K562 treated with DMSO at 1 percent for 24 hours (cell line): ENCODE measurements around the gene OBSL1. TPM values are rescaled to one million over a fixed set of nuclear protein-coding genes. Genes with fewer than 3 reads are reported as not detected.

Source experiments
- total RNA-seq: library from RNA; unstranded; fragments of 300-600 nt; gene quantifications from 2 replicates; pipeline ENCODE4 v1.2.3, GENCODE V29; 2022; ENCODE audit warnings: low read depth; ENCODE audit not compliant: insufficient read depth

OBSL1 gene
- 52.6 and 62.8 TPM in 2 replicates for total RNA-seq

DNA sequence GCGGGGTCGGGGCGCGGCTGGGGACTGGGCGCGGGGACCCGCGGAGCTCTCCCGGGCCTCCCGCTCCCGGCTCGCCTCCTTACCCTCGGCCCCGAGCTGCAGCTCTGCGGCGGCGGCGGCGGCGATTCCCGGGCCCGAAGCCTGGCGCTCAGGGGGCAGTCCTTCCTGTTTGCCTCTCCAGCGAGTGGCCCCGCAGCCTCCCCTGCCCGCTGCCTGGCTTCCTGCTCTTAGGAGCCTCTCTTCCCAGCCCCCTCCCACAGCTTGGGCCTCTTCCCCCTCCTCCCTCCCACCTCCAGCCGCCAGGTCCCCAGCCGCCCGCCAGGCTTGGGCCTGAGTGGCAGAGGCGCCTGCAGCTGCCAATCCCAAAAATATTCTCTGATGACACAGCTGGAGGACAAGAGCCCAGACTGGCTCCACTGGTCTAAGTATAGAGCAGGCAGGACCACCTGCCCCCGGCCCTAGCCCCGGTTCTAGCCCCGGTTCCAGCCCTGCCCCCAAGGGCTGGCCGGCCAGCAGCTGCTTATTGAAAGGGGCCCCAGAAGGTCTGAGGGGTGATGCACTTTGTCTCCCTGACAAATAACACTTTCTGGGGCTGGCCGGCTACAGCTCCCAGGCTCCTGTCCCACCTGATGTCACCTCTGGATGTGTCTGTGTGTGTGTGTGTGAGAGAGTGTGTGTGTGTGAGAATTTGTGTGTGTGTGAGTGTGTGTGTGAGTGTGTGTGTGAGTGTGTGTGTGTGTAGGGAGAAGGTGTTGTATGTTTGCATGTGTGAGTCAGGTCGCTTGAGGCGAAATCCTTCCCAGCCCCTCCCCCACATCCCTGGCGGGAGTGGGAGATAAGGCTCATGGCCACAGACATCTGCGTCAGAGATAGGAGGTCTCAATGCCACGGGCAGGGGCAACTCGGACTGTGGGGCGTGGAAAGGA, at the start of gene OBSL1:
Gene OBSL1, minus strand, starts transcription at position 229 of the 926 bp plus-strand sequence. CDS start 307 bp downstream, outside the sequence.

DNA sequence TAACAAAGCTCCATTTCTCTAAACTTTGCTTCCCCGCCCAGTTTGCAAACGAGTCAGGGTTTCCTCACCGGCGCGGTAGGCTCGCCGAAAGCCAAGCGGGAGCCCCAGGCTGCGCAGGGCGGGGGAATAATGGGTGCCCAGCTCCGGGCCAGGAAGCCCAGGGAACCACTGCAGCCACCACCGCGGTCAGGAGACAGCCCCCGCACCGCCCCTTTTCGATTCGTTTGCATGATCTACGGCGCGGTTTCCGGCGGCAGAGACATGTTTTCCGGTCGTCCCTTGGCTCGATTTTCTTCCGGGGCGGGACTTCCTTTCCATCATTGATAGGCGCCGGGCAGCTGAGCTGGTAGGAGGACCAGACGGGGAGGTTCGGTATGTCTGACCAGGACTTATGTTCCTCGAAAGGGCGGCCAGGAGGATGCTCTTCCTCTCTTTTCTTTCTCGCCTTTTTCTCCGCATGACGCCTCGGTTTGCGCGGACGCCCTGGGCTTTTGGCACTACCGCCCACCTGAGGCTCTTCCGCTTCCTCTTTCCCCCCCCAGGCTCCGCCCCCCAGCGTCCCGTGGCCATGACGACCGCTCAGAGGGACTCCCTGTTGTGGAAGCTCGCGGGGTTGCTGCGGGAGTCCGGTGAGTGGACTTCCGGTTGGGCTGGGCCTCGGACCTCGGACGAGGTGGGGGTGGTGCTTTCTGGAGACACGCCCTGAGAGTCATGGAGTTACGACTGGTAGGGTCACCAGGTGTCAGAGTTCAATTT, 26.4 kb upstream of the OBSL1 start, which contains the start of gene STK11IP:
Gene STK11IP, plus strand, starts transcription at position 306 of the 756 bp plus-strand sequence. Its CDS starts 263 bp downstream, at position 569.

DNA sequence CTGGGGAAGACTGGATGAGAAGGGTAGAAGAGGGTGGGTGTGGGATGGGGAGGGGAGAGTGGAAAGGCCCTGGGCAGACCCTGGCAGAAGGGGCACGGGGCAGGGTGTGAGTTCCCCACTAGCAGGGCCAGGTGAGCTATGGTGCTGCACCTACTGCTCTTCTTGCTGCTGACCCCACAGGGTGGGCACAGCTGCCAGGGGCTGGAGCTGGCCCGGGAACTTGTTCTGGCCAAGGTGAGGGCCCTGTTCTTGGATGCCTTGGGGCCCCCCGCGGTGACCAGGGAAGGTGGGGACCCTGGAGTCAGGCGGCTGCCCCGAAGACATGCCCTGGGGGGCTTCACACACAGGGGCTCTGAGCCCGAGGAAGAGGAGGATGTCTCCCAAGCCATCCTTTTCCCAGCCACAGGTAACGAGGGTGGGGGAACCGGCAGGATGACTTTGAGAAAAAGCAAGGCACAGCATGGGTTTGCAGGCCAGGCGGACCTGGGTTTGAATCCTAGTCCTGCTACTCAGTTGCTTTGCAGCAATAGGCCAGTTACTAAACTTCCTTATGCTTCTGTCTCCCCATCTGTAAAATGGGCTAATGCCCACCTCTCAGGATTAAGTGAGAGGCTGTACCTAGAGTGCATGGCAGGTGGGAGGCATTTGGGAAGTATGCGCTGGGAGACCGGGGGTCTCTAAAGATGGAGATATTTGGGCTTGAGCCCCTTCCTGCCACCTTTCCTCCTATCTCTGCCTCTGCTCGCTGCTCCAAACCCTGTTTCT, 1.1 kb upstream of the OBSL1 start, which contains the start of gene INHA:
Gene INHA, plus strand, starts transcription at position 74 of the 765 bp plus-strand sequence. Its CDS starts 65 bp downstream, at position 139.

DNA sequence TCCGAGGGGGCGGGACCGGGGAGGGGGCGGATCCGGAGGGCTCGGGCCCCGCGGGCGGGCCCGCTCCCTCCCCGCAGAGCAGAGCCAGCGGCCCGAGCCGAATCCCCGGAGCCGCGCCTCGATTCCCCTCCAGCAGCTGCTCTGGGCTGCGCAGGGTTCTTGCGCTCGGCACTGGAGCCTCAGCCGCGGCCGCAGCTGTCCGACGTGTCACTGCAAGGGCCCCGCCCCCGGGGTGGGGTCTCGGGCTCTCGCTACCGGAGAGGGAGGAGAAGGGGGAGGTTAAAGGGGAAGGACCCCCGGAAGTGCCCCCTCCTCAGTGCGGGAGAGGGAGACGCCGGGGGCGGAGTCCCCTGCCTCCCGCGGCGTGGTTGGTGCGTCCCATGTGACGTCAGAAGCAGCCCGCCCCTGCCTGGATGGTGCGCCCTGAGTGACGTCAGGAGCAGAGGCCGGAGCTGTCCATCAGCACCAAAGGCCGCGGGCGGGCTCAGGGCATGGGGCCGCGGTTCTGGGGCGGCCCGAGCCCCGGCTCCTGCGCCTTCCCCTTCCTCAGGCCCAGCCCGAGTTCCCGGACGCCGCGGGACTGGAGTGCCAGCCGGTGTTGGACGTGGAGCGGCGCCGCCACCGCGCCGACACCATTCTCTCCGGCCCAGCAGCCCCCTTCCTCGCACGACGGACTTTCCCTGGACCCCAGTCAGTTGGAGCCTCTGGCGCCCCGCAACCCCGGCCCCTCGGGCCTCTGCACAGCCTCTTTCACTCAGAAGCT, 27.6 kb downstream of the OBSL1 start, which contains the start of the genes CHPF and TMEM198:
Gene CHPF, minus strand, starts transcription at position 214 of the 763 bp plus-strand sequence. CDS start 271 bp downstream, outside the sequence.
Gene TMEM198, plus strand, starts transcription at position 433 of the 763 bp plus-strand sequence. CDS start 700 bp downstream, outside the sequence.

DNA sequence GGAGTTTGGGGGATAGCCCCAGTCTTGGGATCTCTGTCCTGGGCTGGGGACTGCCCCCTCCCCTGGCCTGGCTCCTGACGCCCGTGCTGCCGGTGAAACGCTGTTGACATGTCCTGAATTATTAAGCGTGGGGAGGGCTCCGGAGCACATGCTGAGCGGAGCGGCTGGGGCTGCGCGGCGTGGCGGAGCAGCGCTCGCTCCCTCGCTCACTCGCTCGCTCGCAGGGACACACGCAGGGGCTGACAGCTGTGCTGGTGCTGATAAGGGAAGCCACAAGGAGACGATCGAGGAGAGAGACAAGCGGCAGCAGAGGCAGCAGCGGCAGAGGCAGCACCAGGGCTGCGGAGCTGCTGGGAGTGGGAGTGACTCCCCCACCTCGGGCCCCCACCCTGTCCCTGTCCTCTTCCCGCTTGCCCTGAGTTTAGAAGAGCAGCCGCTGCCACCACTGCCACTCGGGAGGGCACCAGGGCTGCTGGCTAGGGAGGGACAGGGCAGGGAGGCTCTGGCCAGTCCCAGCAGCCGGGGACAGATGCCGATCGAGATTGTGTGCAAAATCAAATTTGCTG, 57.1 kb downstream of the OBSL1 start, which contains the start of gene ASIC4:
Gene ASIC4, plus strand, starts transcription at position 287 of the 566 bp plus-strand sequence. Its CDS starts 243 bp downstream, at position 530.

Other genes starting within 250 kb of the OBSL1 start
- not detected in 2 replicates for gene RESP18, start 238.8 kb downstream of the OBSL1 start, total RNA-seq
- gene DNPEP, start 183.6 kb downstream of the OBSL1 start, total RNA-seq = 73.1 and 77.1 TPM in 2 replicates
- gene DES, start 153.2 kb downstream of the OBSL1 start, total RNA-seq = 21.0 TPM in 2 replicates
- 13.5 and 19.0 TPM in 2 replicates for gene SPEG, start 136.7 kb downstream of the OBSL1 start, total RNA-seq
- gene GMPPA, start 72.6 kb downstream of the OBSL1 start, total RNA-seq = 162 and 187 TPM in 2 replicates
- gene ASIC4, start 57.1 kb downstream of the OBSL1 start, total RNA-seq = 6.1 and 6.5 TPM in 2 replicates
- 118 and 119 TPM in 2 replicates for gene CHPF, start 27.7 kb downstream of the OBSL1 start, total RNA-seq
- gene TMEM198, start 27.5 kb downstream of the OBSL1 start, total RNA-seq = 2.2 and 2.3 TPM in 2 replicates
- 5.0 and 5.3 TPM in 2 replicates for gene INHA, start 771 bp upstream of the OBSL1 start, total RNA-seq
- gene STK11IP, start 26.3 kb upstream of the OBSL1 start, total RNA-seq = 6.7 and 7.6 TPM in 2 replicates
- 0.20 and 0.32 TPM in 2 replicates for gene SLC4A3, start 56.1 kb upstream of the OBSL1 start, total RNA-seq